ENCODE results near the gene PTPRZ1.

PTPRZ1 gene

DNA sequence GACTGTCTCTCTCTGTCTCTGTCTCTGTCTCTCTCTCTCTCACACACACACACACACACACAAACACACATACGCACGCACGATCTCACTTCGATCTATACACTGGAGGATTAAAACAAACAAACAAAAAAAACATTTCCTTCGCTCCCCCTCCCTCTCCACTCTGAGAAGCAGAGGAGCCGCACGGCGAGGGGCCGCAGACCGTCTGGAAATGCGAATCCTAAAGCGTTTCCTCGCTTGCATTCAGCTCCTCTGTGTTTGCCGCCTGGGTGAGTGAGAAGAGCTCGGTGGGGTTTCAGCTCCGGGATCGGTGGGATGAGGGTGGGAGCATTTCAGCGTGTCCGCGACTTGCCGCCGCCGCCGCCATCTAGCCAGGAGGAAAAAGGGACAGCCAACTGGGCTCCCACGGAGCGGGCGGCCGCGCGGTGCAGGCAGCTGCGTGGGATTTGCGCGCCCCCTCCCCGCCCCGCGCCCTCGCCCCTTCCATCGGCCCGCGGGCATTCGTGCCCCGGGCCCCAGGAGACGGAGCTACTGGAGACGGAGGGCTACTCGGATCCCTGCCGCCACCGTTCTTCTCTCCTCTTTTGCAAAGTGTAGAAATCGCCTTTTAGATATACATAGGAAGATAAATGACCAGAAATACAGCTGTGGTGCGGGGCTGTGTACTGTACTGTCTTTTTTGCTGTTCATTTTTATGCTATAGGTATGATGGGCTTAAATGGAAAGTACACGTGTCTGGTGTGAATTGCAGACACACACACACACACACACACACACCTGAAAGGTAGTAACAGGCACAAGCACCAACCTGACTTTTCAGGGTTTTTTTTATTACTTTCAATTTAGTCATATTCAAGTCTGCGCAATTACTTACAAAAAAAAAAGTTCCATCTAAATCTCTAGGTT, 581 bp downstream of the PTPRZ1 start:
- peak overlapping the region; percentile 69 for H3K4me3 ChIP-seq (ENCODE audit: low read depth, low read length)
- H3K27ac ChIP-seq, result no peak overlapping the region
- in situ Hi-C loops (cut with HindIII; ENCODE audit: low pct_ligation_motif_present, low sequenced_read_pairs), result no loop called here
- no peaks in the 10 kb centered on the region for H3K36me3 ChIP-seq (replicated peaks)
- peaks cover 29% of the 10 kb centered on the region for H3K27me3 ChIP-seq (replicated peaks)
- TF ChIP-seq, protein P1, sequence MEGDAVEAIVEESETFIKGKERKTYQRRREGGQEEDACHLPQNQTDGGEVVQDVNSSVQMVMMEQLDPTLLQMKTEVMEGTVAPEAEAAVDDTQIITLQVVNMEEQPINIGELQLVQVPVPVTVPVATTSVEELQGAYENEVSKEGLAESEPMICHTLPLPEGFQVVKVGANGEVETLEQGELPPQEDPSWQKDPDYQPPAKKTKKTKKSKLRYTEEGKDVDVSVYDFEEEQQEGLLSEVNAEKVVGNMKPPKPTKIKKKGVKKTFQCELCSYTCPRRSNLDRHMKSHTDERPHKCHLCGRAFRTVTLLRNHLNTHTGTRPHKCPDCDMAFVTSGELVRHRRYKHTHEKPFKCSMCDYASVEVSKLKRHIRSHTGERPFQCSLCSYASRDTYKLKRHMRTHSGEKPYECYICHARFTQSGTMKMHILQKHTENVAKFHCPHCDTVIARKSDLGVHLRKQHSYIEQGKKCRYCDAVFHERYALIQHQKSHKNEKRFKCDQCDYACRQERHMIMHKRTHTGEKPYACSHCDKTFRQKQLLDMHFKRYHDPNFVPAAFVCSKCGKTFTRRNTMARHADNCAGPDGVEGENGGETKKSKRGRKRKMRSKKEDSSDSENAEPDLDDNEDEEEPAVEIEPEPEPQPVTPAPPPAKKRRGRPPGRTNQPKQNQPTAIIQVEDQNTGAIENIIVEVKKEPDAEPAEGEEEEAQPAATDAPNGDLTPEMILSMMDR (IDR thresholded peaks at IDR 0.05; ENCODE audit: low read depth, low read length, missing control alignments), result no peak
- DNase-seq, result no peak

DNA sequence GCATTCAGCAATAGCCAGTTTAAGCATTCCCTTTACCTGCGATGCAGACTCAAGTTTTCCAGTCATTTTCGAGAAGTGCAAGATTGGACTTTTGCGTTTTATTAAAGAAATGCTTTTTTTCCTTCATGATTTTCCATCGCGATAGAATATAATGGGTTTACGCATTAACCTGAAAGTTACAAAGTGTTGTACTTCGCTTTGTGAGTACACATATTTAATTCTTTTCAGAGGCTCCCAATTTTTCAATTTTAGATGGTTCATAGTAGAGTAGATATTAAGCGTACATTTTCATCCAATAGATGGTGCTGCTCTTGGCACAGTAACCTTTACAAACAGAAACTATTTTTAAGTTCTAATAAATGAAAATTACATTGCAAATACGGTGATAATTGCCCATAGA, 1.3 kb downstream of the PTPRZ1 start:
- DNase-seq, result no peak
- H3K27me3 ChIP-seq (replicated peaks), result peaks cover 29% of the 10 kb centered on the region
- in situ Hi-C loops (cut with HindIII; ENCODE audit: low pct_ligation_motif_present, low sequenced_read_pairs), result no loop called here
- H3K36me3 ChIP-seq (replicated peaks), result no peaks in the 10 kb centered on the region
- TF ChIP-seq, protein P1 (IDR thresholded peaks at IDR 0.05; ENCODE audit: low read depth, low read length, missing control alignments), result no peak
- H3K27ac ChIP-seq, result no peak overlapping the region
- H3K4me3 ChIP-seq (ENCODE audit: low read depth, low read length), result peak overlapping the region; percentile 69

DNA sequence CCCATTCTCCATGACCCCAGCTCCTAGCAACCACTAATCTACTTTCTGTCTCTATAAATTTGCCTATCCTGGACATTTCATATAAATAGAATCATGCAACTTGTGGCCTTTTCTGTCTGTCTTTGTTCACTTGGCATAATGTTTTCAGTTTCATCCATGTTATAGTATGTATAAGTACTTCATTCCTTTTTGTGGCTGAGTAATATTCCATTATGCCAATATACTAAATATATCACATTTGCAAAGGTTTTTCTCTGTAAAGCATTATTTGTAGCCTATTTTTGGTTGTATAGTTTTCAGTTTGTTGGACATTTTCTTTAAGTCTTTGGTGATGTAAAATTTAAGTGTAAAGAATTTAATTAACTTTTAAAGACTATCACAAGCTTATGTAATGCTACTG, 2.2 kb downstream of the PTPRZ1 start:
- no peak for DNase-seq
- peaks cover 29% of the 10 kb centered on the region for H3K27me3 ChIP-seq (replicated peaks)

DNA sequence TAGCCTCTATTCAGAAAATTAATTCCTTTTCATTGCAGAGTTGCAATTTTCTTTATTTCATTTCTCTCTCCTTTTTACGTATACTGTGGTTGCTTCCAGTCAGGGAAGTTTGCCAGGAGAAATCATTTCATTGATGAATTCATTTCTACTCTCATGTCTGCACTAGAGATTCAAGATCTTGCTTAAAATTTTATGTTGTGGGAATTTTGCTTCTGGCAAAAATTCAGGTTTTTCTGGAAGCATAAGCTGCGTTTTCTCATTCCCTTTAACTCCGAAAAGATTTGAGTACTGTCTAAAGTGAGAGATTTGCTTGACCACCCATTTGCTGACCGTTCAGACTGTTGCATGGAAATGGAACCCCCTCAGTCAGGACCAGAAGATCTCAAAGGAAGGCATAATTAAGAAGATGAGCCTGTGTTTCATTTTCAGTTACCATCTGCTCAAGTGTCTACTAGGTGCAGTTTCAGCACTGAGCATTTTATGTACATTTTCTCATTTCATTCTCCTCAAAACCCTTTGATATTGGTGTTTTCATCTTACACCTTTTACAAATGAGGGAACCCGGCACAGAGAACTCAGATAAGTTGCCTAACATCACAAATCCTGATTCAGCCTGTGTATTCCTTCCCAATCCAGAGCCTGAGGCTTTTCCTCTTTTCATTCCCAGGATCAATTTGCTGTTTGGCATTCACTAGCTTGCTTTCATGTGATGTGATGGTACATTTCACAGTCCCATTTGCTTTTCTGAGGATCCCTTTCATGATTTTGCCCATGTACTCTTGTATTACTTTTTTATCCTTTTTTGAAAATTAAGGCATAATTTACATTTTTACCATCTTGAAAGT, 3.9 kb downstream of the PTPRZ1 start:
- Histone ChIP-seq H3K36me3 (replicated peaks) (no peaks in the 10 kb centered on the region), H3K4me3 (ENCODE audit: low read depth, low read length) (no peak overlapping the region), H3K27ac (no peak overlapping the region), H3K27me3 (replicated peaks) (peaks cover 29% of the 10 kb centered on the region)
- no peak for DNase-seq
- TF ChIP-seq, protein P1 (IDR thresholded peaks at IDR 0.05; ENCODE audit: low read depth, low read length, missing control alignments), result no peak
- in situ Hi-C loops (cut with HindIII; ENCODE audit: low pct_ligation_motif_present, low sequenced_read_pairs), result no loop called here

More for the DNA sequence above, 2.2 kb downstream of the PTPRZ1 start:
- in situ Hi-C loops (cut with HindIII; ENCODE audit: low pct_ligation_motif_present, low sequenced_read_pairs), result no loop called here
- TF ChIP-seq, protein P1 (IDR thresholded peaks at IDR 0.05; ENCODE audit: low read depth, low read length, missing control alignments), result no peak
- no peak overlapping the region for H3K4me3 ChIP-seq (ENCODE audit: low read depth, low read length)
- no peak overlapping the region for H3K27ac ChIP-seq
- no peaks in the 10 kb centered on the region for H3K36me3 ChIP-seq (replicated peaks)

DNA sequence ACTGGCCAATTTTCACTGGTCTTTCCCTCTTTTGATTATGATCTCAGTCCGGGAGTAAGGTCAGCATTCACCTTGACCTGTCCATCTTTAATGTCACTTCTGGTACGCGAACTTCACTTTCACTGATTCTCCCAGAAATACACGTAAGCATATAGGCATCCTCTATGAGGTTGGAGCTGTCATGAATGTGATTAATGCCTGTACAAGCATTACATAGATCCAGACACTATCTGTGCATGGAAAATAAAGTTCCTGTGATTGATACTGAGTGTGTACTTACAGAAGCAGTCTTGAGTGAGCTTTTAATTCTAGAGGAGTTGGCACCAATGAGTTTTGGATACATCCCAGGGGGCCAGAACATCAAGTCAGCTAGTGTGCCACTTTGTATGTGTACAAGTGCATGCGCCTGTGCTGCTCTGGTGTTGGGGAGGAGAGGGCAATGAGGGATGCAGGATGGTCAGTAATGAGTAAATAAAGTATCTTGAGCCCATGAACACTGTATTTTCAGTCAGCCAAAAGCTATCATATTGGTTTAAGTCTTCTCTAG, 6.0 kb downstream of the PTPRZ1 start:
- no peak overlapping the region for H3K4me3 ChIP-seq (ENCODE audit: low read depth, low read length)
- no peaks in the 10 kb centered on the region for H3K36me3 ChIP-seq (replicated peaks)
- DNase-seq, result no peak
- H3K27ac ChIP-seq, result no peak overlapping the region
- TF ChIP-seq, protein P1 (IDR thresholded peaks at IDR 0.05; ENCODE audit: low read depth, low read length, missing control alignments), result no peak
- peaks cover 16% of the 10 kb centered on the region for H3K27me3 ChIP-seq (replicated peaks)
- in situ Hi-C loops (cut with HindIII; ENCODE audit: low pct_ligation_motif_present, low sequenced_read_pairs), result no loop called here
